Adrenal gland (tissue), 12 donors: Measurements from ENCODE around the gene ANKRD60. TPM values are rescaled to one million over a fixed set of nuclear protein-coding genes. Genes with fewer than 3 reads are reported as not detected.

Source experiments
- DNase-seq, 7 donors: peaks; one replicate each; pipeline ENCODE4 v3.0.0-alpha.2; 2019 to 2020
- H3K27ac ChIP-seq, 5 donors: fragments of 200-600 bp; sonication (generic) in 4 of 5; 1 replicate in 3 of 5; 2 replicates in 2 of 5; pipeline versions ENCODE4 v1.5.1 to v1.8.0; 2016 to 2020; ENCODE audit warnings: mild to moderate bottlenecking in 1 of 5
- H3K27me3 ChIP-seq: fragments of 200-600 bp; 2 replicates; pipeline ENCODE4 v1.8.0; 2021
- H3K36me3 ChIP-seq, 2 donors: fragments of 200-600 bp; replicated peaks in 1 of 2; 1 replicate in 1 of 2; 2 replicates in 1 of 2; pipeline versions ENCODE4 v1.5.1 to v1.8.0; 2018 to 2022
- H3K4me1 ChIP-seq, 2 donors: fragments of 200-600 bp; replicated peaks in 1 of 2; 1 replicate in 1 of 2; 2 replicates in 1 of 2; pipeline versions ENCODE4 v1.5.1 to v1.8.0; 2018 to 2021
- H3K4me3 ChIP-seq, 4 donors: fragments of 200-600 bp; sonication (generic) in 3 of 4; one replicate each; pipeline ENCODE4 v1.5.1; 2016 to 2018
- H3K9me3 ChIP-seq, 3 donors: fragments of 200-600 bp; sonication (generic) in 1 of 3; replicated peaks in 1 of 3; 1 replicate in 2 of 3; 2 replicates in 1 of 3; pipeline versions ENCODE4 v1.5.1 to v1.8.0; 2016 to 2021
- POLR2A ChIP-seq, 2 donors: fragments of 450-650 bp; IDR thresholded peaks; one replicate each; pipeline ENCODE4 v1.6.1; 2017; ENCODE audit warnings: antibody characterized with exemption in 2 of 2, mild to moderate bottlenecking in 2 of 2, moderate library complexity in 1 of 2
- WGBS, 4 donors: extraction: QIAGEN DNeasy Blood & Tissue Kit in 2 of 4; methylation state at CpG; one replicate each; pipeline versions ENCODE4 v1.1.5 to v1.1.7; 2013 to 2017; 5-methylcytosine and 5-hydroxymethylcytosine counted together
- intact Hi-C, 2 donors: fragments of 100-400 bp; cut with DNase I; formaldehyde crosslinking; loops; one replicate each; pipeline versions ENCODE4 v1.14.1 to v1.15.0; 2022 to 2023
- polyA plus RNA-seq, 3 donors: library from polyadenylated mRNA; stranded (reverse); fragments of 200-250 nt in 2 of 3; fragments of 350-450 nt in 1 of 3; fragmentation: Illumina TruSeq in 1 of 3; extraction: RNeasy Lipid Tissue Mini Kit (QIAGEN cat#74804) in 1 of 3; gene quantifications; one replicate each; pipeline ENCODE4 v1.2.3, GENCODE V29; 2013 to 2014
- total RNA-seq, 9 donors: library from RNA; depleted of rRNA in 4 of 9; stranded (reverse); fragments of >200 nt in 4 of 9; fragments of 120-200 nt in 1 of 9; fragmentation: NEBNext Ultra II Directional in 1 of 9; extraction: Animal tissue kit (Norgen Biotek cat#: 25700) in 1 of 9; gene quantifications; one replicate each; pipeline versions ENCODE4 v1.1.0 to v1.2.4, GENCODE V29; 2013 to 2023
- TF ChIP-seq, protein P1 (sequence below), 6 experiments: fragments of 450-650 bp in 4 of 6; fragments of 200-600 bp in 2 of 6; sonication (generic) in 1 of 6; IDR thresholded peaks; 1 replicate in 5 of 6; 2 replicates in 1 of 6; pipeline versions ENCODE4 v1.5.1 to v1.8.0; 2016 to 2021; ENCODE audit warnings: antibody characterized with exemption in 6 of 6, mild to moderate bottlenecking in 2 of 6, moderate library complexity in 1 of 6
- donor health status: healthy with polysubstance abuse.
- donor health status: Bipolar disorder and iron deficiency.
- donor health status: DM: yes; HTN: yes; CAD: no.
- donor health status: DM: no; HTN: no; CAD: no.
- donor health status: DM: no; HTN: no; CAD: no.
- donor health status: DM: yes; HTN: yes; CAD: no.

Gene ANKRD60
- total and polyA plus RNA-seq, 12 donors, result not detected

- Histone ChIP-seq H3K27ac (peak overlapping the region in 1 of 5 donors; percentile 11), H3K9me3 (no peaks in the 10 kb centered on the region), H3K4me1 (no peaks in the 10 kb centered on the region), H3K4me3 (no peak overlapping the region), H3K27me3 (peaks cover 4% of the 10 kb centered on the region), H3K36me3 (peaks cover 0 to 4% of the 10 kb centered on the region in 2 donors)
- intact Hi-C loops, result no loop called here
- 74 to 89% (median 84%) methylated on average over 14 of the region's 14 CpGs for WGBS, 4 donors
- DNase-seq, result peak in 2 of 7 donors; percentile 11 to 41
- TF ChIP-seq POLR2A (IDR thresholded peaks at IDR 0.05), result no peak
- TF ChIP-seq, protein P1, sequence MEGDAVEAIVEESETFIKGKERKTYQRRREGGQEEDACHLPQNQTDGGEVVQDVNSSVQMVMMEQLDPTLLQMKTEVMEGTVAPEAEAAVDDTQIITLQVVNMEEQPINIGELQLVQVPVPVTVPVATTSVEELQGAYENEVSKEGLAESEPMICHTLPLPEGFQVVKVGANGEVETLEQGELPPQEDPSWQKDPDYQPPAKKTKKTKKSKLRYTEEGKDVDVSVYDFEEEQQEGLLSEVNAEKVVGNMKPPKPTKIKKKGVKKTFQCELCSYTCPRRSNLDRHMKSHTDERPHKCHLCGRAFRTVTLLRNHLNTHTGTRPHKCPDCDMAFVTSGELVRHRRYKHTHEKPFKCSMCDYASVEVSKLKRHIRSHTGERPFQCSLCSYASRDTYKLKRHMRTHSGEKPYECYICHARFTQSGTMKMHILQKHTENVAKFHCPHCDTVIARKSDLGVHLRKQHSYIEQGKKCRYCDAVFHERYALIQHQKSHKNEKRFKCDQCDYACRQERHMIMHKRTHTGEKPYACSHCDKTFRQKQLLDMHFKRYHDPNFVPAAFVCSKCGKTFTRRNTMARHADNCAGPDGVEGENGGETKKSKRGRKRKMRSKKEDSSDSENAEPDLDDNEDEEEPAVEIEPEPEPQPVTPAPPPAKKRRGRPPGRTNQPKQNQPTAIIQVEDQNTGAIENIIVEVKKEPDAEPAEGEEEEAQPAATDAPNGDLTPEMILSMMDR (IDR thresholded peaks at IDR 0.05), result no peak
These were observed 845 bp upstream of the ANKRD60 start for GRCh38 chr20:58229198-58229798.

GRCh38 chr20:58228103-58228483 is 360 bp downstream of the ANKRD60 start:
- intact Hi-C loops, result no loop called here
- peak in 3 of 7 donors; percentile 40 to 63 (median 55) for DNase-seq

DNA sequence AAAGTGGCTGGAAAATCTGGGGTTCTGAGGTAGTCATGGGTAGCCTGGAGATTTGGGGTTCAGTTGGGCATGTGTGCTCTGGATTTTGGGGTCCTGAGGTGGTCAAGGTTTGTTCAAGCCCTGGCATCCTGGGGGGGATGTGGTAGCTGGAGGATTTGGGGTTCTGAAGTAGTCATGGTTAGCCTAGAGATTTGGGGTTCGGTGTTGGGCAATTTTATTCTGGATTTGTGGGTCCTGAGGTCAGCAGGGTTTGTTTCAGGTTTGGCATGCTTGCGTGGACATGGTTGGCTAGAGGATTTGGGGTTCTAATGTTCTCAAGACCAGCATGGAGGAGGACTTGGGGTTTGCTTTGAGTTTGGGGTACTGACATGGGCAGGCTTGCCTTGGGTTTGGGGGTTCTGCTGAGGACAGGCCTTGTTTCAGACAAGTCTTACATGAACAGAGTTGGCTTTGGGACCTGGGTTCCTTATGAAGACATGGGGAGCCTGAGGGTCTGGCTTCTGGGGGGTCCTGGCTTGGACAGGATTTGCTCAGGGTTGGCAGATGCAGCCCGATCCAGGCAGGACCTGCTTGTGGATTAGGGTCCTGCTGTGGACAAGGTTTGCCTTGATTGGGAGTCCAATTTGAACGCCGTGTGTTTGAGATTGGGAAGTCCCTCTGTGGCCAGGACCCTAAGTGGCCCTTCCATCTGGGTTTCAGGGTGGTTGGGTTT is 906 bp downstream of the ANKRD60 start:
- TF ChIP-seq, protein P1 (IDR thresholded peaks at IDR 0.05), result no peak
- 88 to 97% (median 93%) methylated on average over 3 to 5 of the region's 5 CpGs for WGBS, 4 donors
- Histone ChIP-seq H3K9me3 (no peaks in the 10 kb centered on the region), H3K27ac (no peak overlapping the region), H3K27me3 (peaks cover 4% of the 10 kb centered on the region), H3K36me3 (peaks cover 0 to 1% of the 10 kb centered on the region in 2 donors), H3K4me3 (no peak overlapping the region), H3K4me1 (no peaks in the 10 kb centered on the region)
- DNase-seq, result no peak
- intact Hi-C loops, result no loop called here

More at GRCh38 chr20:58228103-58228483, 360 bp downstream of the ANKRD60 start:
- Histone ChIP-seq H3K4me1 (no peaks in the 10 kb centered on the region), H3K27ac (no peak overlapping the region), H3K4me3 (peak overlapping the region in 1 of 4 donors; percentile 33), H3K27me3 (peaks cover 4% of the 10 kb centered on the region), H3K36me3 (peaks cover 0 to 4% of the 10 kb centered on the region in 2 donors), H3K9me3 (no peaks in the 10 kb centered on the region)
- WGBS, 4 donors, result 8 to 46% (median 16%) methylated on average over 4 to 29 of the region's 29 CpGs
- no peak for TF ChIP-seq POLR2A (IDR thresholded peaks at IDR 0.05)
- TF ChIP-seq, protein P1 (IDR thresholded peaks at IDR 0.05), result no peak

DNA sequence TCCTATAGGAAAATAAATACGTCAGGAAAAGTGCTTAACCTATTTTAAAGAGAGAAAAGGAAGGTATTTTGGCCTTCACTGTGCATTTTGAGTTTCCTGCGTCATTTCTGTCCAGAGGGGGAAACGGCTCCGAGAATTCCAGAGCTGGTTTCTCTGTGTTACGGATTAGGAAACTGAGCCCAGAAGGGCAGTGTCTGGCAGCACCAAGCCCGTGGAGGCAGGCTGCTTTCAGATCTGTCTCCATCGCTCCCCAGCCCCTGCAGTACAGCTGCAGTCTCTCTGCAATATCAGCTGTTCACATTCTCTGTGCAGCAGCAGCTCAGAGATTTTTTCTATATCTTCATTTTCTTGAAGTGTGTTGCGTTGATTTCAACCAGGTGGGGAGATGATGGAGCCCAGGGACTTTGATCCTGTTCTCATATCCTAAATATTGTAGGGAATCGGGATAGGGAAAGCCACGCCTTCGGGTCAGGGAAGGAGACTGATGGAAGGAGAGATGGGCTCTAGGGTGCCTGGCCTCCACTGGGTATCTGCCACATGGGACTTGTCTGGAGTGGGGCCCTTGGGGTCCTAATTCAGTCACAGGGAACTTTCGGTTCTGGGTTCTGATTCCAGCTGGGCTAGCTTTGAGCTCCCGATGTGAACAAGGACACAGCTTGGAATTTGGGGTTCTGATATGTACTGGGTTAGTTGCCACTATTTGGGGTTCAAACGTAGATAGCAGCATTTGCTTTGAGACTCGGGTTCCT is 2.8 kb downstream of the ANKRD60 start:
- no peaks in the 10 kb centered on the region for H3K9me3 ChIP-seq
- peak overlapping the region in 1 of 5 donors; percentile 56 for H3K27ac ChIP-seq
- intact Hi-C loops, result no loop called here
- no peak overlapping the region for H3K4me3 ChIP-seq
- no peak for TF ChIP-seq POLR2A (IDR thresholded peaks at IDR 0.05)
- TF ChIP-seq, protein P1 (IDR thresholded peaks at IDR 0.05), result no peak
- 66 to 69% (median 68%) methylated on average over 15 of the region's 15 CpGs for WGBS, 4 donors
- H3K4me1 ChIP-seq, result no peaks in the 10 kb centered on the region
- DNase-seq, result no peak
- no peaks in the 10 kb centered on the region for H3K36me3 ChIP-seq
- peaks cover 17% of the 10 kb centered on the region for H3K27me3 ChIP-seq
